Fibroblast of the conjunctiva (primary cell): Measurements from ENCODE around the gene ZNF827.

Source experiments
- DNase-seq: peaks from one replicate; pipeline ENCODE4 v3.0.0-alpha.2; 2010; ENCODE audit warnings: low read depth

Gene ZNF827

DNA sequence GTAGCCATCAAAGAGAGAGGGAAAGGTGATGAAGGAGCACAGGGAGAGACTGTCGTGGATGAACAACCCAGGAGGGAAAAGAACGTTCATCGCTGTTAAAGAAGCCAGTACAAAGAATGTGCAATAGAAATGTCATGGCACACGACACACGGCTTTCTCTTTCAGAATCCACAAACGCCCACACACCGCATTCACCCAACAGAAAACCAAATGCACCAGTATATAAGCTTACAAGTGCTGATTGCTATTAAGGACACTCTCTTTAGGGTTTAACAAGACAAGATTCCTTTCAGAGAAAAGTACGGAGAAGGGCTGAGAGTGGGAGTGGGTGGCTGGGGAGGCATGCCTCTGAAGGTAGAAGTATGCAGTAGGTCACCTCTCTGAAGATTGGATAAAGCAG, 178.4 kb downstream of the ZNF827 start:
- no peak for DNase-seq

- DNase-seq: no peak
These were observed 181.4 kb downstream of the ZNF827 start for GRCh38 chr4:145757188-145757587.

GRCh38 chr4:145756244-145756643, 182.4 kb downstream of the ZNF827 start:
- DNase-seq: no peak

- no peak for DNase-seq
These were observed 182.8 kb downstream of the ZNF827 start for GRCh38 chr4:145755802-145756201.

DNA sequence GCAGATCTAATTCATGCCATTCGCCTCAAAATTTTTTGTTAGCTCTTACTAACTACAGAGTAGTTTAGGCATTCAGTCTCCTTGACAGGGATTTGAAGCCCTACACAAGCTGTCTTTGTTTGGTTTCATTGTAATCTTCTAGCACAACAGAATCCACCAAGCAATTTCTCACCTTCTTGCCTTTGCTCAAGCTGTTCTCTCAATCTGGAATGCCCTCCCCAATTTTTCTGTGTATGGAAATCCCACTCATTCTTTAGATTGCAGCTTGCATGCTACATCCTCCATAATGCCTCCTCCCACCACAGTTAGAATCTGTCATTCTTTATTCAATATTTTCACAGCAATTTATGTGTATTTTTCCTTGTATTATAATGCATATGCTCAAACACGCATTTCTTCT, 195.0 kb downstream of the ZNF827 start:
- DNase-seq: no peak

- no peak for DNase-seq
These were observed 197.8 kb downstream of the ZNF827 start for GRCh38 chr4:145740806-145741205.

DNA sequence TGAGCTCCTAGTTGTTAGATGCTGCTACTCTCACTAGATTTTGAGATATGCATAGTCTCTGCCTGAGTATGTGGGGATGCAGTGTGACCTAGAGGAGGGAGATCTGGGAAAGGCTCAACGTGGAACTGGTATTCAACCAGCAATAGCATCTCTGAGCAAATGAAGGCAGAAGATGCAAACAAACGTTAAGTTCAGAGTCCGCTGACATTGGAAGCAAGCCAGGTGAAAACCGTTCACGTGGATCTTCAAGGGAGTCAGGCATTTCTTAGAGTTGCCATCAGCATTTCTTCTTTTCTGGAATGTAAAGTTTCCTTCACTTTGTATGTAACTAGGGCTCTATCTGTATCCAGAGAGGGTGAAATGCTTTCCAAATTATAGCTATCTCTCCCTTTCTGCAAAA, 198.8 kb downstream of the ZNF827 start:
- DNase-seq: no peak

DNA sequence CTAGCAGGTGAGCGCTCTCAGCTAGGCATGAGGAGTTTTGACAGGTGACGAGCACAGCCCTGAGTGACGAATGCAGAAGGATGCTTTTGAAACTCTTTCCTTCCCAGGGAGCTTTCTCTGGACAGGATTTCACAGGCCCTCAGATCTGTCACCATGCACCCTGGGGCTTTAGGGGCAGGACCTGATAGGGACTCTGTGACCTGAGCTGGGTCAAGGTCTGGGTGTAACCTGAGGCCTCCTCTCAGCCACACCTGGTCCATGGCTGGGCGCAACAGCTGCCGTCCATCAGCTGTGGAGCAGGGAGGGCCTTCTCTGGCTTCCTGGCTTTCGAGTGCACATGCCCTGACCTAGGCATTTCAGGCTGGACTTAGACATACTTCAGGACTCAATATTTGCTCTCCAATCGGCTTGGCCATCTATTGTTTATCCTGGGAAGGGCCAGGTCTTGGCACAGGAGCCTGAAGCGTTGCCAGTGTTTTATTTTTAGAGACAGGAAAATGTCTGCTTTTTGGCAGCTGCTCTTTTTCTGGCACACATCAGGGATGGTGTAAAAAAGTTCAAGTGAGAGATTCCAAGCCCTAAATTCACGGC, 202.3 kb downstream of the ZNF827 start:
- DNase-seq: peak; percentile 62

DNA sequence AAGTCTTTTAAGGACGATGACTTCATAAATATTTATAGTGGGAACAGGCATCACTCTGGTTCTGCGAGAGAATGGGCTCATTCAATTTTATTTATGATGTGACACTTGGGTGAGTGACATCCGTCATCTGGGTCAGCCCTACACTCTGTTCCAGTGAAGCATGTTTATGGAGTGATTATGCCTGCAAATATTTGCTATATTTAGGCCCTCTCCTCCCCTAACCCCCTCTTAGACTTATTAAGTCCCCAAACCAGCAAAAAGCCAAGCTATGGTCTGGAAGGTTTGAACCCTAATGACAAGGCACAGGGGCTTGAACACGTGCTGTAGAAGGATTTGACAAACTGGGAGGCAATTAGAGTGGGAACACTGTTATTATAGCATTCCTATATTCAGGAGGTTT, 202.8 kb downstream of the ZNF827 start:
- no peak for DNase-seq

GRCh38 chr4:145735347-145735675, 203.3 kb downstream of the ZNF827 start:
- peak; percentile 78 for DNase-seq

DNA sequence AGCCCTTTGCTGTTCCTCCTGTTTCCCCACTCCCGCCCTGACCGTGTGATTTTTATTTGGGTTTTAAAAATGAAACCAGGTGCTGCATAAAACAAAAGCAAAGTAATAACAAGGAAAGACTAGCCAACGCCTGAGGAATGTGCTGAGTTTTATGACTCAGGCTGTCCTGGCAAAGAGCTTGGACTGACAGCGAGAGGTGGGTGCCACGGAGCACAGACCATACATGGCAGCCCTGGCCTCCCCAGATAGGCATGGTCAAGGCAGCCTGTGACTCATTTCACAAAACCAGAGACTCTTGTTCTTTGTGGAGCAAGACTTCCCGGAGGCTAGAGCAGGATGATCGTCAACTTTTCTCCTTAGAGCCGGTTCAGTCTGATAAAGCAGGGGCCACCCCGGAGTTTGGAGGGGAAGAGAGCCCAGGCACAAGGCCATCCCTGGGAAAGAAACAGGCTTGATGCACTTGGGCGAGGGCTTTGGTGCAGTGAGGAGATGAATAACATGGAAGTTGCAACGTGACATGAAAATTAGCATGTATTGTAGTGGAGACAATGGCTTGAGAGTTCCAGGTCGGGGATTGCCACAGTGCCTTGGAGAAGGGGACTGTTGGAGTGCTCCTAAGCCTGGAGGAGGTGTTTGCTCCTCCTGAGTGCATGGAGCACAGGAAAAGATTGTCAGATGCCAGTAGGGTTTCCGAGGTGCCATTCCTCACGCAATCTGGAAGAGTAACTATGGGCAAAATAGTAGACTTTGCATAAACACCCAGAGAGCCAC, 203.9 kb downstream of the ZNF827 start:
- peak; percentile 96 for DNase-seq

- no peak for DNase-seq
These were observed 204.6 kb downstream of the ZNF827 start for GRCh38 chr4:145734031-145734430.

DNA sequence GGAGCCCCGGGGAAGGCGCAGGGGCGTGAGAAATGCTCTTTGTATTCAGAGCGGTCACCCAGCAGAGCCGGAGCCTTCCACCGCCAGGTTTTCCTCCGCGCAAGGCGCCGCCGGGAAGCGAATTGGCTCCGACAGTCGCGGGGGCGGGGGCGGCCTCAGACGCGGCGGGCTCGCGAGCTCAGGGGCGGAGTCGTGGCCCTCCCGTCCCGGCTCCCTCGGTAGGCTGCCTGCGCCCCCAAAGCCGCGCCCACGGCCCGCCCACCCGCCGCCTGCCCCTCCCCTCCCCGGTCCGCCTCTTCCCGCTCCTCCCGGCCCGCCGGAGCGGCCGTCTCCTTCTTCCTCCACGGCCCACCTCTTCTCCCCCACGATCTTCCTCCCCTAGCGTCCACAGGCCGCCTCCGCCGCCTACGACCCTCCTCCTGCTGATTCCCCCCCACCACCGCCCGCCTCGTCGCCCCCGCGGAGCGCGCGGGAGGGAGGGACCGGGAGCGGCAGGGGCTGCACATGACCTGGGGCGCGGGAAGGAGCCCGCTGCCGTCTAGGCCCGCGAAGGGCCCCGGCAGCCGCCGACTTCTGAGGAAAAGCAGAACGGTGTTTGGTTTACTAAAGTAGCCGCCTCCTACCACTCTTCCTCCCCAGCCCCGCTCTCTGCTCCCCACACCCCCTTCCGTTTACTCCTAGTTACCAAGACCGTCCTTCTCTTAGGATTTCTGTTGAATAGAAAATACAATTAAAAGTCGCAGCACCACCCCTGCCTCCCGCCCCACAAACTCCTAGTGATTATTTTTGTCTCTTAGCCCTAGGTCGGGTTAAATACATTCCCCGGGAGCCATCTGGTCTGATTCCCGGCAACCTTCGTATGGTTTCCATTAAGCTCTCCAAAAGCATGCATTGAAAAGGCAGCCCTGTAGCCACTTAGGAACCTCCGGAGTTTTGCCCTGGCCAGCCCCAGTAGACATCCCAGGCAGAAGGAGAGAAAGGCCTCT, 205.4 kb downstream of the ZNF827 start:
- DNase-seq: peak; percentile 91

- DNase-seq: no peak
These were observed 206.4 kb downstream of the ZNF827 start for GRCh38 chr4:145732001-145732815.

- DNase-seq: no peak
These were observed 207.6 kb downstream of the ZNF827 start for GRCh38 chr4:145731028-145731427.

GRCh38 chr4:145730026-145730425, 208.6 kb downstream of the ZNF827 start:
- DNase-seq: no peak

- DNase-seq: no peak
These were observed 215.3 kb downstream of the ZNF827 start for GRCh38 chr4:145723336-145723735.

DNA sequence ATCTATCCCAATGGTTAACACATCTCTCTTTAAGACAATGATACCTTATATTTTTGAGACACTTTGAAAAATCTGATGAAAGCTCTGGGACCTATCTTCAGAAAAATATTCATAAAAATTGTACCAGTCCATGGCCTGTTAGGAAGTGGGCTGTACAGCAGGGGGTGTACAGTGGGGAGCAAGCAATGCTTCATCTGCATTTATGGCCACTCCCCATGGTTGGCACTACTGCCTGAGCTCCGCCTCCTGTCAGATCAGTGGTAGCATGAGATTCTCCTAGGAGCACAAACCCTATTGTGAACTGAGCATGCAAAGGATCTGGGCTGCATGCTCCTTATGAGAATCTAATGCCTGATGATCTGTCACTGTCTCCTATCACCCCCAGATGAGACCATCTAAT, 216.1 kb downstream of the ZNF827 start:
- no peak for DNase-seq

GRCh38 chr4:145720656-145721055, 218.0 kb downstream of the ZNF827 start:
- DNase-seq: no peak

DNA sequence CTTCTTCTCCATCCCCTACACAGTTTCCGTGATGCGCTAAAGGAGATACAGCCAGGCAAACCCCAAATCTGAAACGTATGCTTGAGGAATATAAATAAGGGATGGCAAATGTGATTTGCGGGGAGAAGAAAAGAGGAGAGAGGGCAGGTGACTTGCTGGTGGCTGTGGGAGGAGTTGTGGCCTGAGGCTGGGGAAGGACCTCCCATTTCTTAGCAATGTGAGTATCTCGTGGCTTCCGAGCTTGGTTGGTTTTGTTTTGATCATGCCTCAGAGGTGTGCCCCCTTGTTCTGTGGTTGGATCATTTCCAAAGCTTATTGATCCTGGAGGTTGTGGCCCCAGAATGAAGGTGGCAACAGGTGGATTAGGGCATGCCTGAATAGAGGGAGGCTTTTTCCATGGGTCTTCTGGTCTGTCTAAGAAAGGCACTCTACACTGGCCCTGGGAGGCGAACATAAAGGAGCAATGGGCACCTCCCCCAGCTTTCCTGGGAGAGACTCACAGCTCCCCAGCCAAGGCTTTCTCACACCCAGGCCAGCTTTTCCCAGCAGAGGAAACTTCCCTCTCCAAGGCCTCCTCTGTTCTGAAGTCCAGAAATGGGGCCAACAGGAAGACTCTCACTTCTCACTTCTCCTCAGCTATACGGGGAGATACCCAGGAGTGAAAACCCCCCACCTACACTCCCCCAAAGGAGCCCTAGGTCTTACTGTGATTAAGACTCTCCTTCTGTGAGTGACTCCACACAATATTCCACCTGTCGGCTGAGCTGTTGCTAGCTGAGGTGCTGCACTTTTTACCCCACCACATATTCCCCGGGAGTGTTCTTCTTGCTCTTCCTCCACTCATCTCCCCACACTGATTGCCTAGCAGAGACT, 218.6 kb downstream of the ZNF827 start:
- DNase-seq: no peak

DNA sequence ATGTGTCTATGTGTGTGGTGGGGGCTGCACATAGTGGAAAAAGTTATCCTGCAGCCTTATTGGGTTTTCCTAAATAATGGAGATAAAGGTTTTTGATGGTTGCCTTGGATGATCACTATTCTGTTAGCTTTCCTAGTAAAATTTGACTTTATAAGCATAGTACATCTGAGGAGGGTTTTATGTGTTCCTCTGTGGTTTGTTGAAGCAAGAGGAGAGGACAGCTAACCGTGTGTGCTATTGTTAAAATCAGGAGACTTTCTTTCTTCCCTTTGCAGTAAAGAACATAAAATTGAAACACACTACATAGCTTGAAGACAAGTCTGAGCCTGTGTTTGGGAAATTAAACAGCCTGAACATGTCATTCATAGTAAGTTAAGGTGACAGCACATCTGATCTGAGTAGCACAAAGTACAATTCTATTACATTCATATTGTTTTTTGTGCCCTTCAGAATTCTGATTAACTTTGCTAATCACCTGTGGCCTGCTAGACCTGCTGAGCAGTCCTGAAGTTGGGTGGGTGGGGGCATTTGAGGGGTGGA, 221.9 kb downstream of the ZNF827 start:
- no peak for DNase-seq
